HG03432 (cell line): ENCODE data around the gene C1orf52.
A peak's percentile ranks its signal among the peaks of the same experiment; 100 is the strongest.

Experiments
- ATAC-seq: cut with Tn5 transposase; IDR thresholded peaks from one replicate; pipeline ENCODE4 v1.9.1; 2021; ENCODE audit warnings: mild to moderate bottlenecking, moderate library complexity; ENCODE audit not compliant: unreplicated experiment

The C1orf52 gene

DNA sequence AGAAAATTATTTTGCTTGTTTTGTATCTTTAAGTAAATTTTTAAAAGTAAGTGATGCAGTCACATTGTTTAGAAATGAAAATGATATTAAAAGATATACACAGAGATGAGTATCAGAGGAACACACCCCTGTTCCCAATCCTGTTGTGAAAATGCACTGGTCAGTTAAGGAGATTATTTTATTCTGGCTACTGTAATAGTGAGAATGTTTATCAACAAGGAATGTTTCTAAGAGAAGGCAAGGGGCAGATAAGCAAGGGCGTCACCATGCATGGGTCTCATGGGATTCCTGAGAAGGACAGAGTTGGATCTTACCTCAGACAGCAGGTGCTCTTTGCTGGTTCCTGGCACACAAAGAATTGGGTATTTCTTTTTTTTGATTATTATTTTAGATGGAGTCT lies 21.8 kb downstream of the C1orf52 start:
- no peak for ATAC-seq

DNA sequence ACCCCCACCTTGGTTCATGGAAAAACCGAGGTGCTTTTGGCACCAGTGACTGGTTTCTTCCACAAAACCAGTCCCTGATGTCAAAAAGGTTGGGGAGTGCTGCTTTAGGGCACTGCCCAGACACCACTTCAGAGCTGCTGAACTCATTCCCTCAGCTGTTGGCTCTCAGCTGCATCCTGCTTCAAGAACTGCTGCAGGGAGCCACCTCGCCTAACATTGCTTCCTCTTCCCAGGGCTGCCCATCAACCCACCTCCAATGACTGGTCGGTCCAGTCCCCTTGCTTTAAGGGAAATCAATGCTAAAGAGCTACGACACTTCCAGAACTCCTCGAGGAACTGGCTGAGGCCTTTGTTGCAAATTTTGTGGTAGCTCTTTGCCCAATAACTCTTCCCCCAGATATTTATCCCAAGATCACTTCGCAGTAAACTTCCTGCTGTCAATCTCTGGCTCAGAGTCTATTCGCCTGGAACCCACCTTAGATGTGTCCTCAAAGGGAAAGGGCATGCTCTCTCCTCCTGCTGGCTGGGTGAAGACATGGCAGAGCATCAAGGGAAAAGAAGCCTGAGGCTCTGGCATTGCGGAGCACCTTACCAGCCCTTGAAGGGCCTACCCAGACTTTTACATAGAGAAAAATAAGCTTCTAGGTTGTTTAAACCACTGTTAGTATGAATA lies 29.0 kb downstream of the C1orf52 start:
- peak; percentile 60 for ATAC-seq

DNA sequence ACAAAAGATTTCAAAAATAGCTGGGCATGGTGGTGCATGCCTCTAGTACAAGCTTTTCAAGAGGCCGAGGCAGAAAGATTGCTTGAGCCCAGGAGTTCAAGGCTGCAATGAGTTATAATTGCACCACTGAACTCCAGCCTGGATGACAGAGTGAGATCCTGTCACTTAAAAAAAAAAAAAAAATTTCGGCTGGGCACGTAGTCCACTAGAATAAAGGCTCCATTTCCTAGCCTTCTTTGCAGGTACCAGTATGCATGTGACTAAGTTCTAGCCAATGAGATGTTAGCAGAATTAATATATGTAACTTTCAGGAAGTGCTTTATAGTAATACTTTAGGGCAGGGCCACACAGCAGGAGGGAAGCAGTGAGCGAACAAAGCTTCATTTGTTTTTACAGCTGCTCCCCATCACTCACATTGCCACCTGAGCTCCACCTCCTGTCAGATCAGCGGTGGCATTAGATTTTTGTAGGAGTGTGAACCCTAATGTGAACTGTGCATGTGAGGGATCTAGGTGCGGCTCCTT lies 29.8 kb downstream of the C1orf52 start:
- no peak for ATAC-seq

DNA sequence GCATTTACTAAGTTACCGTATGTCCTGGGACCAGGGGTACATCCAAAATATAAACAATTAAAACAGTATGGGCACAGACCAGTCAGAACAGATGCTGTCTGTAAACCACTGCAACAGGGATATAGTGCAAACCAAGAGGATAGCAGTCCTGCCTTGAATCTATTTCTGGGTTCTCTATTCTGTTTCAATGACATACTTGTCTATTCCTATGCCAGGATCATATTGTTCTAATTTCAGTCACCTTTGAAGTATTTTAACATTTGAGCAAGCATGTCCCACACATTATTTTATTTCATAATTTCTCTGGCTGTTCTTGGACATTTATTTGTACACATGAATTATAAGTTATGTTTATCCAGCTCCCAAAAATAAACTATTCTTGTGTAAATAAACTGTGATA lies 30.5 kb downstream of the C1orf52 start:
- ATAC-seq, result no peak

DNA sequence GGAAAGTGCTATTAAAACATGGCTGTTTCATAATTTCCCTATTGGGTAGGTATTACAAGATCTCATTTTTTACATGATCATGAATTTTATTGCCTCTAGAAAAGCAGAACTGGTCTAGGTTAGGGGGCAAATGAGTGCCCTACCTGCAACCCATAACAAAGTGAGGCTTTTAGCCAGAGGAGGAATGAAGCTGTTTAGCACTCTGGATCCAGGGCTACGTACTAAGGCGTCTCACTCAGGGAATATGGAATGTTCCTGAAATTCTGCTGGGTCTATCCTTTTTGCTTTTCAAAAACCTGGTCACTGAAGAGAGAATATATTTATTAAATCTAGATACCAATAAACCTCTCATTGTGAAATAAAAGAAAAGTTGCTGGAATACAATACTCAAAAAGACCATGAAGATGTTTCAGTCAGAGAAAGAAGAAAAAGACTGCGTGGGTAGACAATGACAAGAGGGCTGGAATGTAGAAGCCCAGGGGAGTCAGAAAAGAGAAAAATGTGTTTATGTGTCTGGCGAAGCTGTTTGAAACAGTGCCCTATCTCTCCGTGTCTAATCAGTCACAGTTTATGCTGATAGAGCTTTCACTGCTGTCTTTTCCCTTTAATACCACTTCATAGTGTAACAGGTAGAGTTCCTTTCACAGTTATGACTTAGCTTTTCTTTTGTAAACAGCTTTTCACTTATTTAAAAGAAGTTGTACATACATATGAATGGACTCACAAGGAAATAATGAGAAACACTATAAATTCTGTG lies 33.7 kb downstream of the C1orf52 start:
- ATAC-seq, result no peak

DNA sequence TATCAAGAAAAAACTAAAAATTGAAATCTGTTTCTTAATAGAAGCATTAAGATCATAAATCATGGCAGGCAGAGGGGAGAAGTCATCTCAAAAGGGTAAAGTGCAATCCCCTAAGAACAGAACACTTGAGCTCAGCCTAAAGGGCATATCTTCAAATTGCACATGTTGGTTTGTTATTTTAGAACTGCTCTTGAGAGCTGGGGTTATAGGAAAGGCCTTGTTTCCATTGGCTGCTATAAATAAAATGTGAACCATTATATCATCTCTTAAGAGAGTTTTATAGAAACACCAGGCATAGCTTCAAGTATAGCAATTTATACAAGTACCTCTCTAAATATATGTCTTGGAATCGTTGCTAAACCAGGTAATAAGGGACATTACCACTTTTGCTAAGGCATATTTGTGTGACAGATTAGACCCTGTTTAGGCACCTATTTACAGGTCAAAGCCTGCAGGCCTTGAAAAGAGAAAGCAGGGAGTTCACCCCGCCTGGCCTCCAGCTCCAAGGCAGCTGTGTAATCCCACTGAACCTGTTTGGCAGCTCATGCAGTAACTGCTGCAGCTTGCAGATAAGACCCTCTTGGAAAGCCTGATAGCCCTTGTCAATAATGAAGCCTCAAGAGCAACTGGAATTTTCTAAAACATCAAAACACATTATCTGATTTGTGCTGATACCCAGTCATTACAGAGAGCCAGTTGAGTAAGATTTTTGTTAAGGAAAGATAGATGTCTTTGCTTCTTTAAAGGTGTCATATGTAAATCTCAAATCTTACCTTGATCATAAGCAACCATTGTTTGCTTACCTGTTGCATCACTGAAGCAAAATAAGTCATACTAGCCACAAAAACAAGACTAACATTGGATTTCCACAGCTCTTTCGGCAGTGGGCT lies 34.5 kb downstream of the C1orf52 start:
- no peak for ATAC-seq

DNA sequence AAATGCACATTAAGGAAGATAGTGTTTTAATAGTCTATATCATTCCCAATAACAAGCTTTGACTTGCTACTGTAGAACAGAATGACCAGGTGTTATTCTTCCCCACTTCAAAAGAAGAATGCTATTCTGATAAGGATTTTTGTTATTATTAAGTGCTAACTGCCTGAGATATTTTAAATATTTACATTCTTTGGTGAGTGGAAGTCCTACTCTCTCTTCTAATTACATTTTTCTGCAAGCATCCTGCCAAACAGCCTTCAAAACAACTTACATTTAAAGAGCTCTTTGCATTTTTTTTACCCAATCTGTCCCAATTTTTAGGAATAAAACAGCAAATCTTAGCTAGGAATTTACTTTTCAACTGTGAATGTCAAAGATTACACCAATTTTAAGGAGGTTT lies 35.2 kb downstream of the C1orf52 start:
- ATAC-seq, result no peak

DNA sequence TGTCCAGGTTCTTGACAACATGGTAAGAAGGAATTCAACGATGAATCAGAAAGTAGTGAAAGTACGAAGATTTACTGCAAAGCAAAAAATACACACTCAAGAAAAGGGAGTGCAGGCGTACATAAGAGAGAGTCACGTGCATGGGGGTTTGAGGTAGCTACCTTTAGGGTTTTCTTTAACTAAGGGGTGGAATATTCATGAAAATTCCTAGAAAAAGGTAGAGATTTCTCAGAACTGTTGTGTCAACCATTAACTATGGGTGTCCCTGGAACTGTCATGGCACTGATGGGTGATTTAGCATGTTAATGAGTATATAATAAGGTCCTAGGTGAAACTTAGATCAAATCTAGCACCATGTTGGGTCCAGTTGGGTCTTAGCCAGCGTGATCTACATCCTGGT lies 36.1 kb downstream of the C1orf52 start:
- ATAC-seq, result no peak

DNA sequence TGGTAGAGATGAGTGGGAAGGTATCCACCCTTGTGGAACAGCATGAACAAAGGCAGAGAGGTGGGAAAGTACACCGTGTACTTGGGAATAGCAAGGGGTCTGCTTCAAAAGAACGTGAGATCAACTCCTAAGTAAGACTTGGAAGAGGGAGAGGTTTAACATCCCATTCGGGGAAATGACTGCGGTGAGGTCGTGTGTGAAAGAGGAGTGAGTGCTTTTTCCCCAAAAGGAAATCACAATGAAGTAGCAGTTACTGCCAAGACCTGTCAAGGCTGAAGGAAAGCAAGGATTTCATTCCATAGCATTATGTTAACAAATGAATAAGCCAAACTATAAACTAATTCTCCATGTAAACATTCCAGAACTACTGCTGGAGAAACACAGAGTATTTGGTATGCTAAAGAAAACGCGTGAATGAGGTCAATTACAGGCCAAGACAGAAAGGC lies 38.7 kb downstream of the C1orf52 start:
- no peak for ATAC-seq

DNA sequence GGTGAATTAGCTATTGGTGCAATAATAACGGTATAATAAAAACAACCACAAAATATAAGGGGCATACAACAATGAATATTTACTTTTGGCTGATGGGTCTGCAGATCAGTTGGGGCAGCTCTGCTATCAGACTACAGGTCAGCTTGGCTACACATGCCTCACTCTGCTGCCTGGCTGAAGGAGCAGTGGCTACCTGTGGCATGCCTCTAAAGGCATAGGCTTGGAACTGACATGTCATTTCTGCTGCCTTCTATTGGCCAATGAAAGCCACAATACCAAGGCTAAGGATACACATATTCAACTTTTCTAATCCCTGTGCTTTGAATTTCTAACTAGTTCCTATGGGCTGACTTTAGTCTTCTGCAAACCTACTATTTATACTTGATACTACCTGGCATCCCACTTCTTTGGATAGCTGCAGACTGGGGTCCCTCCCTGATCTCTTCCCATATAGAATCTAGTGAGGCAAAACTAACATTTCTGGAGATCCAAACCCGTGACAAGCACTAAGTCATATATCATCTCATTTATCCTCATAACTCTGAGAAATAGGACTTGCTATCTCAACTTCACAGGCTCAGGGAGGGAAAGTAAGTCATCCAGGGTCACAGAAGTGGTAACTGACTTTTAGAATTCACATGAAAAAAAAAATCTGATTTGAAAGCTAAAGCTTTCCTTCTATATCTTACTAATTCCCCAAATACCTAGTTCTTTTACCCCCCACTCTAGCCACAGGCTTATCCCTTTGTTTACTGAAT lies 39.4 kb downstream of the C1orf52 start:
- ATAC-seq, result no peak

DNA sequence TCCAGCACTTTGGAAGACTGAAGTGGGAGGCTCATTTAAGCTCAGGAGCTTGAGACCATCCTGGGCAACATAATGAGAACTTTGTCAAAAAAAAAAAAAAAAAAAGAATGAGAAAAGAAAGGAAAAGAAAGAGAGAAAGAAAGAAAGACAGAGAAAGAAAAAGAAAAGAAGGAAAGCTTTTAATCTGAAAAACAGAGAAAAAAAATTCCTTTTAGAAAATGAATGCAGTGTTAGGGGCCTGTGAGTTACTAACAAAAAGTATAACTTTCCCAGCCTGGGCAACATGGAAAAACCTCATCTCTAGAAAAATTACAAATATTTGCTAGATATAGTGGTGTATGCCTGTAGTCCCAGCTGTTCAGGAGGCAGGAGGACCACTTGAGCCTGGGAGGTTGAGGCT lies 42.8 kb downstream of the C1orf52 start:
- no peak for ATAC-seq

DNA sequence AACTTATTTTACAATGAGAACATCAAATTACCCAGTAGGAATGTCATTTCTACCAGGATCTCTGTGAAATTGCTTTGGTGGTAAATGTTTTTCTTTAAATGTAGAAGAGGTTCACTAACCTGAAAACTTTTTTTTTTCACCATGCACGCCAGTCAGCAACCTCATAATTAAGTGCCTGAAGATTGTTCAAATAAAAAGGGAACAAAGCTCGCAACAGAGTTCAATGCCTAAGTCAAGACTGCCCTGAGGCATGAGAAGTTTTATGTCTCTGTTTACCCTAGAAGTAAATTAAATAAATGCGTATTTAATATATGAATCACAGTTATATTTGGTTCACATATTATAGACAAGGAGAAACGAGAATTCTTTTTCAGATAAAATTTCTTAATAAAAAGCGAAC lies 44.8 kb downstream of the C1orf52 start:
- ATAC-seq, result no peak

DNA sequence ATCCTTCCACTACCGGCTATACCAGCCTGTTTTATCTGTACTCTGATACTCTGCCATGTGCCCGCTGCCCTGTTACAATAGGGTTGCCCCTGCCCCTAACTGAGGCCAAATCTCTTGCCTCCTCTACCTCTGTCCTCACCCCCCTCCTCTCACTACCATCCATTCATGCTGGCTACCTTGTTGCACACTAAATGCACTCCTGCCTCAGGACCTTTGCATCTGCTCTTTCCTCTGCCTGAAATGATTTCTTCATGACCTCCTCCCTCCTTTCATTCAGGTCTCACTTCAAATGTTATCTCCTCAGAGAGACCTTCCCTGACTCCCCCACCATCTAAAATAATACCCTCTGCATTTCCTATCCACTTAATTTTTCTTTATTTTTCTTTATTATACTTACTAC lies 51.0 kb downstream of the C1orf52 start:
- no peak for ATAC-seq

DNA sequence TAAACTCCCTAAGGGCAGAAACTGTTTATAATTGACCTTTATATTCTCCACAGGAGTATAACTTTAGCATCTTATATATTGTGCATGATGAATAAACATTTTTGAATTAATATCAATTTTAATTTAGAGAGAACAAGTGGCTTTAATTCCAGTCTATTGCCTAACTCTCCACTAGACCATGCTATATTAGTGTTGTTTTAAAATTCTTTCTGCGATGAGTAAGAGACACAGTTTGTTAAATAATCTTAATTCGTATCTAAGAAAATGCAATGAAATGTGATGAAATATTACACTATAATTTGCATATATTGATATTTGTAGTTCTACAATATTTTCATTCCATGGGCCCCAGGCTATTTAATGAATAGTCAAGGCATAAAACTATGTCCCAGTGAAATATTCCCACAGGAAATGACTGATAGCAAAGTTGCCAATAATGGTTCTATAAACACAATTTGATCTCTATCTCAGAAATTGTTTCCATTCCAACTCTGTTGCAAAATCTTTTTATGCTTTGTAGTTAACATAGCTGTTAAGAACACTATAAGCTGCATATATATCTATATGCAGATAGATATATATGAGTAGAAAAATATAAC lies 55.8 kb downstream of the C1orf52 start:
- no peak for ATAC-seq

DNA sequence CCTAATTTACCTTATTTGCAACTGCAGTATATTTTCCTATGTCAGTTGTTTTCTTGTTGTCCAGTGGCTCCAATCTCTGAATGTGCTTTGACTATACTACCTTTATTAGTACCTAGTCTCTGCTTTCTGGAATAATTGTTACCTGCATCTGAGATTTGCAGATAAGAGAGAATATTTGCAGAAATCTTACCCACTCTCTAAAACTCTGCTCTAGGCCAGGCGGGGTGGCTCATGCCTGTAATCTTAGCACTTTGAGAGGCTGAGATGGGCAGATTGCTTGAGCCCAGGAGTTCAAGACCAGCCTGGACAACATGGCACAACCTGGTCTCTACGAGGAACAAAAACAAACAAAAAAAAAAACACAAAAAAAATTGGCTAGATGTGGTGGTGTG lies 56.6 kb downstream of the C1orf52 start:
- no peak for ATAC-seq

DNA sequence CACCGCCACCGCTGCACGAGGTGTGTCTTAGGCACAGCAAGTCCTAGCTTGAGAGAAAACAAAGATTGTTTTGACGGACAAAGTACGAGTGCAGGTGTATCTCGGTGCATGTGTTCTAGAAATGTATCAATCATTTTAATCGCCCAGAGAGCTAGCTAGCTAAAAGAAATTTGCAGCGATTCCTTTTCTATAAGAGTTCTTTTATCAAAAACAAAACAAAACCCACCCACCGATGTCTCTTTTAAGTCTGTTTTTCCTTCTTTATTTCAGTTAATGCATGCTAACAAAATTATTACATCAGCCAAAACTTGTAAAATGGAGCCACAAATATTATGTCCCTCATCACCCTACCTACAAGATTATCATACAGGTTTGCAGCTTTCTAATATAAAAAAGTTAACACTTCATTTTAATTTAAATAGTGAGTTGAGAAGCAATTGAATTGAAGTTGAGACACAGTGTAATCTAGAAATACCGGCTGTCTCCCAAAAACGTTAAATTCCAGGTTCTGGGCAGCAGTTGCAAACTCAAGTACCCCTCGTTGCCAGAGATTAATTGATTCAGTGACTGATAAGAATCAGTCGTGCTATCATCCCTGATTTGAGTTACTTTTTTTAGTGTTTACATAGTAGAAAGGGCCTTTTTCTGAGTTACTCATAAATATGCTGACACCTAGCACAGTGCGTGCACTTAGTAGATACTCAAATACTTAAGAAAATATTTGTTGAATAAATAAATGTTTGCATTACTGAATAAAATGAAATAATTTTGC lies 57.2 kb downstream of the C1orf52 start:
- ATAC-seq, result no peak

DNA sequence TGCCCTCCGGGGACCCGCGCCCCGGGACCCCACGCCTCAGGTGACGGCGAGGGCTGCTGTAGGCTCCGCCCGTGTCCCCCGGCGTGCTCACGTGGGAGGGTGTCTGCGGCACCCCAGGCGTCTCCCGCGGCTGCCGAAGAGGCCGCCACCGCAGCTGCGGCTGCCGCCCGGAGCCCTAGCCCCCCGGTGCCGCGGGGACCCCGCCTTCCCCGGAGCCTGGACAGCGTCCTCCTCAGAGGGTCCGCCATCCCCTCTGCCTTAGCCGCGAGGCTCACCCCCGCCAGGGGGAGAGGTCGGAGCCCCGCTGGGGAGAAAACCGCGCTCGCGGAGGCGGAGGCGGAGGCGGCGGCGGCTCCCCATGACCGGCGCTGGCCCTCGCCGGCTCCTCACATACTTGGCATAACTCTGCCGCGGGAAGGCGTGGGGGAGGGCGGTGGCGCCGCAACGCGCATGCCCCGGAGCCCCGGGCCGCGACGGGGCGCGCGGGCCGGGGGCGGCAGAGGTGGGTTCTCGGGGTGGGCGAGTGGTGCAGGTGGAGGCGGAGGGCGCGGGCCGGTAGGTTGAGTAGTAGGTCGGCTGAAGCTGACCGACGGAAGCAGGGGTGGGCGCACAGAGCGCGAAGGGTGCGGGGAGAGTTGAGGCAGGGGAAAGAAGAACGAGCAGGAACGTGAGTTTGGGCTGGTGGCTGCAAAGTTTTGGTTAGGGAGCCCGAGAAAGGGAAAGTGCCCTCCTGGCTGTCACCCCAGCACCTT lies 57.9 kb downstream of the C1orf52 start:
- peak; percentile 57 for ATAC-seq

DNA sequence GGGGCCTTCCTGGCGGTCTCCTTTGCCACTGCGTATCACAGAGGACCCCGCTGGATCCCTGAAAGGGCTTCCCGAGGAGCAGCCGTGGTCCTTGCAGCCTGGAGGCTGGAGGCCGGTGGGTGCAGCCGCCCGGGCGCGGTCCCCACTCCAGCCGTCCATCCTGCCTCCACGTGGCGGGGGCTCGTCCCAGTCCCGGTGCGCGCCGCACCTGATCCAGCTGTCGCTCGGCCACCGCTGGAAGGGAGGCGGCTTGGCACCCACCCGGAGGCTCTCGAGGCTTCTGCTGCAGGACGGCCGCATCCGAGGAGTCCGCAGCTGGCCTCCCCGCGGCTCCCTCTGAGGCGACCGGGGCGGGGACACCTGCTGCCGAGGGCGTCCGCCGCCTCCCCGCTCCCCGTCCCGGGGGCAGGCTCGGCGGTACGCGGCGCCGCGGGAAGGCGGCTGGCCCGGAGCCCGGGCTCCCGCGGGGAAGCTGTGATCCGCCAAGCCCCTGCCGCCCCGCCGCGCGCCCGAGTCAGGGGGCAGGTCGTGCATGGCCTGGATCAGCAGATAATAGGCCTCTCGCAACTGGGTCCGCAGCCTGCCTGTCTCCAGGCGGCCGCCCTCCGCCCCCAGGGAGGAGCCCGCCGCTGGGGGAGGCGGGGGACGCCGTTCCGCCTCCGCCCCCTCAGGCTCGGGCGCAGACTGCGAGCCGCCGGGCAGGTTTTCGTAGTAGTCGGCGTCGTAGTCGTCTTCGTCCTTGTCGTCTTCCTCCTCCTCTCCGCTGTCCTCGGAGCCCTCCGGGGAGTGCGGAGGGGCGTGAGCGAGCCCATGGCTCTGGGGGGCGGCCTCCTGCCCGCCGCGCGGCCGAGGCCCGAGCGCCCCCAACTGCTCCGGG lies 58.8 kb downstream of the C1orf52 start, which contains the start of gene SYDE2:
TSS of gene SYDE2 (minus strand) at position 554 of the 877 bp plus-strand sequence. CDS start at position 534, 20 bp downstream.
- ATAC-seq, result peak; percentile 89
